Heart left ventricle (tissue), 13 donors: ENCODE measurements around the gene C2CD4B.

ENCODE experiments used
- CTCF ChIP-seq, 12 donors: fragments of 200-600 bp; sonication (generic) in 4 of 12; IDR thresholded peaks; one replicate each; pipeline versions ENCODE4 v1.5.0 to v1.8.0; 2018 to 2022; ENCODE audit warnings: antibody characterized with exemption in 12 of 12, mild to moderate bottlenecking in 5 of 12
- POLR2A ChIP-seq, 2 donors: fragments of 450-650 bp; IDR thresholded peaks; one replicate each; pipeline ENCODE4 v1.6.1; 2017; ENCODE audit warnings: antibody characterized with exemption in 2 of 2, mild to moderate bottlenecking in 2 of 2, moderate library complexity in 2 of 2
- donor health status: ischemic (EF 13 %, LVEDD 7.1; RV severe dilation, severe dysfunction).
- donor health status: DM: no; HTN: yes; CAD: no.
- donor health status: DM: no; HTN: no; CAD: no.
- donor health status: ischemic (EF 25% LVEDD 6.9; RV normal size, moderate dysfunction).
- donor health status: ischemic (EF 25% LVEDD 5.7; RV mildly dilated, moderate dysfunction).
- donor health status: ischemic (EF 35%, LVEDD 5.7; RV mildly dilated, moderate dysfunction).
- donor health status: nonischemic (EF 11% LVEDD 7.7; RV severe dilation, severe dysfunction).
- donor health status: DM: yes; HTN: yes; CAD: no.
- donor health status: PGD.
- donor health status: ischemic (EF 29% LVEDD 5.4; RV normal size, mild dysfunction).
- donor health status: nonischemic (EF 23%, LVEDD 6.1; RV moderate dilation, normal function).

GRCh38 chr15:62124176-62124972, 40.7 kb downstream of the C2CD4B start:
- TF ChIP-seq CTCF (IDR thresholded peaks at IDR 0.05) (no peak), POLR2A (IDR thresholded peaks at IDR 0.05) (no peak)
